Superior temporal gyrus (tissue), 1 donor: ENCODE data around the gene CDC42EP5.
"Not testable (repeated sequence)": the region's sequence is repeated elsewhere in the genome, so short reads cannot be mapped to it uniquely, and the experiment has no call there.

Experiments used
- DNase-seq: peaks from one replicate; pipeline ENCODE4 v3.0.0-alpha.2; 2016; ENCODE audit errors: extremely low spot score

CDC42EP5 gene, protein sequence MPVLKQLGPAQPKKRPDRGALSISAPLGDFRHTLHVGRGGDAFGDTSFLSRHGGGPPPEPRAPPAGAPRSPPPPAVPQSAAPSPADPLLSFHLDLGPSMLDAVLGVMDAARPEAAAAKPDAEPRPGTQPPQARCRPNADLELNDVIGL

DNA sequence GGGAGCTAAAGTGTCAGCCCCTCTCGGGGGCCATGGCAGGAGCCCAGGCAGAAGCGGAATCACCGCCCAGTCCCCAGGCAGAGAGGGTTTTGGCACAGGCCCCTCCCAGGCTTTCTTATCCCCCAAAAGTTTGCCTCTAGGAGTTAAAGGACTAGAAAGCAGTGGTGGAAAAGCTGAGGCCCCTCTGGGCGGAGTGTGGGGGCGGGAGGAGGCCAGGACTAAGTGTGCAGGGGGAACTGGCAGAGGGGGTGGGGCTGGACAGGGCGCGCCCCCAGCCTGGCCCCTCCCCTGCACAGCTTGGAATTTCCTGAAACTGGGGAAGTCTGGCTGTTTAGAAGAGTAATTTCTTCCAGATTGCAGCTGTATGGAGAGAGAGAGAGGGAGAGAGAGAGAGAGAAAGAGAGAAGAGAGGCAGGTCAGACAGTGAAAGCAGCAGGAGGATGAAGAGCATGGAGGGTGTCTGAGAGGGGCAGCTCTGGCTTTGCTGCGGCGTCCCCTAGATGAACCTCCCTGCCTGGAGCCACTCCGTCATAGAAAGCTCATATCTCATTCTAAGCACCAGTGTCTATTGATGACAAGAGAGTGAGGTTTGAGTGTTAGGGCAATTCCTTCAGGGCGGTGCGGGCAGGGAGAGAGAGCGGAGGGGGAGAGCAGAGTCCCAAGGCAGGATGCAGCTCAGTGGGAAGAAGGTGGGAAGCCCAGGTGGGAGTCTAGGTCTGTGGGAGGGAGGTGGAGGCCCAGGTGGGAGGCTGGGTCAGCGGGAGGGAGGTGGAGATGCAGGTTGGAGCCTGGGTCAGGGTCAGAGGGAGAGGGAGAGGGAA, at the start of gene CDC42EP5:
CDC42EP5 (minus strand) TSS at position 226 of the 821 bp plus-strand sequence. CDS start 7,749 bp downstream, outside the sequence.
- no peak for DNase-seq

GRCh38 chr19:54521860-54522513, 48.9 kb upstream of the CDC42EP5 start:
- DNase-seq = no peak

DNA sequence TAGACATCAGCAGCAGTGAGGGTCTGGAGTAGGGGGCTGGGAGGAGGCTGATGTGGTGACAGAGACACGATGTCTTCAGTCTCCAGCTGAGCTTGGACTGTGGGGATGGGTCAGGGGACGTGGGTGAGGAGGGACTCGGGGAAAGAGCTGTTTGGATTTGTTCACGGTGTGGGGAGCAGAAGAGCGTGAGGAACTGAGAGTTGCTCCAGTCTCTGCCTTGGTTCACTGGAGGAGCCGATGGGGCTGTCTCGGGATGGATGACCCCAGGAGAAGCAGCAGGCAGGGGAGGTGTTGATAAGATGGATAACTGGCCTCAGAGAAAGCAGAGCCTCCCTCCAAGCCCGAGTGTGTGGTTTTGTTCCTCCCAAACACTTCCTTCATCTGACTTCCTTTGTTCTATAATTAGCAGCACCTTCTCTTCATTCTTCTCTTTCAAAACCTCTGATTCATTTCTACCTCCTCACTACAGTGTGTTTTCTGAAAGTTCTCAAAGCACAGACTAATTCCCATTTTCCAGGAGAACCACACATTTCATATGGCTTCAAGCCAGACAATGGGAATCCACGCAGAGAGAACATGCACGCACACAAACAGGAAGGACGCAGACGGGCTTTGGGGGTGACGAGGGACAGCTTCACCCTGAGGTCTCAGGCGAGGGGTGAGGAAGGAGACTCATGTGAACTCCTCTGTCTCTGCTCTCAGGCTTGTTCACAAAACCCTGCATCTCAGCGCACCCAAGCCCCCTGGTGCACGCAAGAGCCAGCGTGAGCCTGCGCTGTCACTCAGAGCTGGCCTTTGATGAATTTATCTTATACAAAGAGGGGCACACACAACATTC, 48.1 kb upstream of the CDC42EP5 start:
- DNase-seq = no peak

GRCh38 chr19:54518844-54519243, 45.7 kb upstream of the CDC42EP5 start:
- no peak for DNase-seq

DNA sequence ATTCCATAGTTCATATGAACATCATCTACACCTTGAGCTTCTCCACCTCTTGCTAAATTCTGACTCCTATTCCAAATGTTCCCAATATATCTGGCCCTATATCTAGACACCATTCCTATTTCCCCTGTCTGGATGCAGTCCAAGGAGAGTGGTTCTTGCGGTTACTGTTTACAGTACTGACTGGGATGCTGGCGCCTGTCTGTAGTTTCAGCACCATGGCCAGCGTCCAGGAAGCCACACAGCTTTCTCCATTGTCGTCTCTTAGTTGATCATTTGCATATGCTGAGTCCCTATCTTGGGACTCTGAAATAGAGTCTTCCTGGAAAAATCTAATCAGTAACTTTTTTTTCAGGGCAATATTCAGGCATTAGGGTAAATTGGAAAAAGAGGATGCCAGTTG, 44.4 kb upstream of the CDC42EP5 start:
- peak; percentile 28 for DNase-seq

- DNase-seq = no peak
Measured at GRCh38 chr19:54515156-54515555, 42.1 kb upstream of the CDC42EP5 start.

DNA sequence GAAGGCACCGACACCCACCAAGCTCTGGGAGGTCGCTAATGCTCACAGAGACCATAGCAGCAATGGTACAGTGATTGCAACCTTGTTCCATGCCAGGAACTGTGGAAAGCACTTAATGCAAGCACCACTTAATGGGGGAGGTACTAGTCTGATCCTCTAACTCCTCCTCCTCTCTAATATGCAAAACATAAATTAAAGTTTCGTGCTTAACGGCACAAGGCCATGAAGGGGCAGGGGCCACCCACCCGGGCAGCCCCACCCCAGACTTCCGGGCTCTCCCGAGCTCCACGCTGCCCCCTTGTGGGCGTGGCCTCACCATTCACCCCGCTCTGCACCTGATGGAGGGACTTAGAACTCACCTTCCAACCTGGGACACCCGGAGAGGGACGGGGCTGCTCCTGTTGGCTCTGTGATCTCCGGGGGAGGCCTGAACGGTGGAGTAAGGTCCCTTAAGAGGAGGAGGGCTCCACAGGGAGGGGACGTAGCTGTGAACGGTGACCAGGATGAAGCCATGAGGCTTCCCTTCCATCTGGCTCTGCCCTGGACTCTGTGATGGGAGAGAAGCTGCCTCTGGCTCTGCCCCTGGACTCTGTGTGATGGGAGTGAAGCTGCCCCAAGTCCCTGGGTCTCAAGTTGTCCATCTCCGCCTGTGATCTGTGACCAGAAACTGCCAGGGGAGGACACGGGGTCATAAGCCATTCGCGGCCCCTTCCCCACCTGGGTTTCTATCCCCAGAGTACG, 36.3 kb upstream of the CDC42EP5 start:
- DNase-seq = not testable (repeated sequence)

- DNase-seq = not testable (repeated sequence)
Measured at GRCh38 chr19:54508487-54508886, 35.4 kb upstream of the CDC42EP5 start.

DNA sequence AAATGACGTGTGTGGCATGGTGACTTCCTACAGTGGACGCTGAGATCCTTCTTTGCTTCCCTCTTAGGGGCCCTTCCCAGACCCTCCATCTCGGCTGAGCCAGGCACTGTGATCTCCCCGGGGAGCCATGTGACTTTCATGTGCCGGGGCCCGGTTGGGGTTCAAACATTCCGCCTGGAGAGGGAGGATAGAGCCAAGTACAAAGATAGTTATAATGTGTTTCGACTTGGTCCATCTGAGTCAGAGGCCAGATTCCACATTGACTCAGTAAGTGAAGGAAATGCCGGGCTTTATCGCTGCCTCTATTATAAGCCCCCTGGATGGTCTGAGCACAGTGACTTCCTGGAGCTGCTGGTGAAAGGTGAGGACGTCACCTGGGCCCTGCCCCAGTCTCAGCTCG, 34.7 kb upstream of the CDC42EP5 start:
- DNase-seq = no peak

DNA sequence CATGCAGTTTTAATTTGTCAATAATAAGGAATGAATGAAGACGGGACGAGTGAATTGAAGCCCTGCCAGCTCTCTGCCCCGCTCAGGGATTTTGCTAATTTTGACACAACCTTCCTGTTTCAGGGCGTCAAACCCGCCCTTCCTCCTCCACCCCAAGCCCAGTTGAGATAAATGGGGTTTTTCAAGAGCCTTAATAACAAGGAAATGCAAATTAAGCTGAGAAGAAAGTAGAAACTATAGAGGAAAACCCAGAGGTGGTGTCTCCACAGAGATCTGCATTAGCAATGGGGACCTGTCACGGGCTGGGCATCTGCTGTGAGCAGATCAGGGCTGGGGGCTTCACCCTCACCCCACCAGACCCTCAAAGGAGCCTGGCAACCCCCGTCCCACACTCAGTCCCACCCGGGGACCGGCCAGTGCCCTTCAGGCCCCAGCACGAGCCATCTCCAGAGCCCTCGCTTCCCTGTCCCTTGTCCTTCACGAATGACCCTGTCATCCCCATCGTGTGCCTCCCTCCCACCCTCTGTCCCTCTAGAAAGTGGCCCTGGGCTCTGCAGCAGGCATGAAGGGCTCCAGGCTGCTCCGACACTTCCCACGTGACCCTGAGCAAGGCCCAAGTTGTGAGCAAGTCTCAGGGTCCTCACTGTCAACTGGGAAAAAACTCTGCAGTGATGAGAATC, 34.1 kb upstream of the CDC42EP5 start:
- DNase-seq = not testable (repeated sequence)

- DNase-seq = no peak
Measured at GRCh38 chr19:54506079-54506478, 33.0 kb upstream of the CDC42EP5 start.

- DNase-seq = not testable (repeated sequence)
Measured at GRCh38 chr19:54505542-54505941, 32.4 kb upstream of the CDC42EP5 start.

GRCh38 chr19:54502518-54503048, 29.5 kb upstream of the CDC42EP5 start, which contains the start of gene LAIR2:
TSS of gene LAIR2 (plus strand) at chr19:54502831. CDS start at chr19:54502919, 88 bp downstream.
- DNase-seq = no peak

- DNase-seq = not testable (repeated sequence)
Measured at GRCh38 chr19:54498451-54498772, 25.3 kb upstream of the CDC42EP5 start.

DNA sequence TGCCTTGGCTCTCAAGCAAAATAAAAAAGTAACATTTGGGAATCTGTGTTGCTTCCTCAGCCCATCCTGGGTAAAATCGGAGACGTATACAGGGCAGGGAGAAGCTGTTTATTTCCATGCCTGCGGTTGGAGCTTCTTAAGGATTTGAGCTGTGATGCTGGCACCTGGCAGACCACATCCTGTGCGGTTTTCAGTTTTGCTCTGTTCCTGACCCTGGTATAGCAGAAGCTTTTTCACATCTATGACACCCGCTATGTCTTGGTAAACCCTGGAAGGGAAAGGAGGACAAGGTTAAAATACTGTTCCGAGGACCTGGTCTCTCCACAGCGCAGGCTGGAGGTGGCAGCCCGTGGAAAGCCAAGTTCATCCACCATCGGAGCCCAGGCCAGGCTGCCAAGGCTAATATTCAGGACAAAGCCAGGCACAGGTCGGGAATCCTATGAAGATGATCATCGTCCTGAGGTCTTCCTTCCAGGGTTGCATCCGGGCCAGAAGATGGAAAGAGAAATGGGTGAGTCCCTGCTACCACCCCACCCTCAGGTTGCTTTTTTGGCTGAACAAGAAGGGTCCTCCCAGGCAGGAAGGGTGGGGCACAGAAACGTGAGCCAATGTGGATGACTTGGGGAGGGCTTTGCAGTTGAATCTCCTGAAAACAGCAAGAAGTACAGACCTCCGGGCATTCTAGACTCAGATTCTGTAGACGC, 24.8 kb upstream of the CDC42EP5 start:
- not testable (repeated sequence) for DNase-seq

- not testable (repeated sequence) for DNase-seq
Measured at GRCh38 chr19:54495284-54495683, 22.2 kb upstream of the CDC42EP5 start.

- DNase-seq = no peak
Measured at GRCh38 chr19:54493967-54494585, 21.0 kb upstream of the CDC42EP5 start.

- not testable (repeated sequence) for DNase-seq
Measured at GRCh38 chr19:54493056-54493455, 20.0 kb upstream of the CDC42EP5 start.

GRCh38 chr19:54492568-54492967, 19.5 kb upstream of the CDC42EP5 start:
- DNase-seq = no peak
